ENCODE data around the gene DNASE1L2. TPM values are rescaled to one million over a fixed set of nuclear protein-coding genes. Genes with fewer than 3 reads are reported as not detected.

Gene DNASE1L2
- total and polyA plus RNA-seq, 2 donors (not counting 3 experiments of a cell fraction or from before 2014, with no cell fraction given), result 0.57 to 1.2 TPM

- H4K20me1 ChIP-seq (replicated peaks; ENCODE audit: control insufficient read depth, extremely low read depth, insufficient read depth, low read length), result no peaks in the 10 kb centered on the region
- no peaks in the 10 kb centered on the region for H3K79me2 ChIP-seq (ENCODE audit: control insufficient read depth, insufficient read depth, low read length)
- H3K9me1 ChIP-seq (replicated peaks; ENCODE audit: control insufficient read depth, extremely low read depth, insufficient read depth, low read length), result no peaks in the 10 kb centered on the region
- no peak overlapping the region for H3K9ac ChIP-seq (replicated peaks; ENCODE audit: extremely low read depth, insufficient read depth, low read length)
- BruUV-seq (replicated peaks), result no TSS peak
- intact Hi-C loops (cut with micrococcal nuclease), result loop anchor here (5.0 kb wide), 1 partner anchor 55 kb away; the partner anchor contains the start of gene ECI1
- no peak overlapping the region for H3K4me2 ChIP-seq (ENCODE audit: insufficient read depth, low read length)
- POLR2A ChIA-PET, result no interaction called here
- H3K4me1 ChIP-seq (ENCODE audit: control insufficient read depth, extremely low read depth, insufficient read depth, low read length), result no peaks in the 10 kb centered on the region
- no peaks in the 10 kb centered on the region for H3K9me3 ChIP-seq (replicated peaks; ENCODE audit: control insufficient read depth, insufficient read depth, low read length)
- dilution Hi-C loops (cut with MboI; ENCODE audit: extremely low pct_ligation_motif_present, low sequenced_read_pairs), result no loop called here
- no peak overlapping the region for H2AFZ ChIP-seq (ENCODE audit: low read depth, low read length)
- H3K27ac ChIP-seq (ENCODE audit: insufficient read depth, low read depth, low read length), result no peak overlapping the region
- CTCF ChIA-PET, result no interaction called here
- TF ChIP-seq GATA2 (IDR thresholded peaks at IDR 0.05; ENCODE audit: insufficient read depth, insufficient read length, low read depth, low read length) (no peak), MYC (IDR thresholded peaks at IDR 0.05; ENCODE audit: low read depth, low read length) (no peak), EZH2 (IDR thresholded peaks at IDR 0.05; ENCODE audit: borderline replicate concordance, low read depth, low read length, severe bottlenecking) (no peak), POLR2A (IDR thresholded peaks at IDR 0.05; ENCODE audit: low read depth, low read length) (no peak)
- DNase-seq (ENCODE audit: low read depth, low spot score) (no peak), FAIRE-seq (no peak)
- H3K27me3 ChIP-seq (ENCODE audit: control insufficient read depth in 2 of 2, insufficient read depth in 2 of 2, low read length in 2 of 2), result peaks cover 28 to 39% of the 10 kb centered on the region in 2 experiments
- no peaks in the 10 kb centered on the region for H3K36me3 ChIP-seq (ENCODE audit: control insufficient read depth in 2 of 2, extremely low read depth in 1 of 2, insufficient read depth in 2 of 2, low read length in 2 of 2)
- H3K4me3 ChIP-seq (replicated peaks in 1 of 3; ENCODE audit: insufficient read depth in 1 of 3, low read depth in 1 of 3, low read length in 3 of 3), result no peak overlapping the region
Measured at GRCh38 chr16:2197765-2198164, 38.5 kb upstream of the DNASE1L2 start.

- dilution Hi-C loops (cut with MboI; ENCODE audit: extremely low pct_ligation_motif_present, low sequenced_read_pairs), result no loop called here
- TF ChIP-seq POLR2A (IDR thresholded peaks at IDR 0.05; ENCODE audit: low read depth, low read length) (no peak), MAX (IDR thresholded peaks at IDR 0.05; ENCODE audit: insufficient read depth, insufficient read length) (no peak), POLR2AphosphoS5 (IDR thresholded peaks at IDR 0.05; ENCODE audit: insufficient read depth, low read depth, low read length) (no peak), GATA2 (IDR thresholded peaks at IDR 0.05; ENCODE audit: insufficient read depth, insufficient read length, low read depth, low read length) (no peak), CTCF (IDR thresholded peaks at IDR 0.05; ENCODE audit: extremely low read depth in 1 of 2, insufficient read depth in 1 of 2, low read depth in 1 of 2, low read length in 2 of 2) (no peak), FOS (IDR thresholded peaks at IDR 0.05; ENCODE audit: borderline replicate concordance, insufficient read depth, low read length) (no peak), JUN (IDR thresholded peaks at IDR 0.05; ENCODE audit: borderline replicate concordance, insufficient read depth, insufficient read length, low read depth) (no peak), MYC (IDR thresholded peaks at IDR 0.05; ENCODE audit: low read depth, low read length) (no peak), EZH2 (IDR thresholded peaks at IDR 0.05; ENCODE audit: borderline replicate concordance, low read depth, low read length, severe bottlenecking) (no peak)
- DNase-seq (ENCODE audit: low read depth, low spot score) (no peak), FAIRE-seq (no peak)
- Histone ChIP-seq H3K9me1 (replicated peaks; ENCODE audit: control insufficient read depth, extremely low read depth, insufficient read depth, low read length) (no peaks in the 10 kb centered on the region), H2AFZ (ENCODE audit: low read depth, low read length) (no peak overlapping the region), H3K4me2 (ENCODE audit: insufficient read depth, low read length) (no peak overlapping the region), H3K36me3 (ENCODE audit: control insufficient read depth in 2 of 2, extremely low read depth in 1 of 2, insufficient read depth in 2 of 2, low read length in 2 of 2) (no peaks in the 10 kb centered on the region), H3K27me3 (ENCODE audit: control insufficient read depth in 2 of 2, insufficient read depth in 2 of 2, low read length in 2 of 2) (peaks cover 28 to 39% of the 10 kb centered on the region in 2 experiments), H3K9me3 (replicated peaks; ENCODE audit: control insufficient read depth, insufficient read depth, low read length) (no peaks in the 10 kb centered on the region), H3K4me3 (replicated peaks in 1 of 3; ENCODE audit: insufficient read depth in 1 of 3, low read depth in 1 of 3, low read length in 3 of 3) (no peak overlapping the region), H3K27ac (ENCODE audit: insufficient read depth, low read depth, low read length) (no peak overlapping the region), H3K9ac (replicated peaks; ENCODE audit: extremely low read depth, insufficient read depth, low read length) (no peak overlapping the region), H3K4me1 (ENCODE audit: control insufficient read depth, extremely low read depth, insufficient read depth, low read length) (no peaks in the 10 kb centered on the region), H3K79me2 (ENCODE audit: control insufficient read depth, insufficient read depth, low read length) (no peaks in the 10 kb centered on the region), H4K20me1 (replicated peaks; ENCODE audit: control insufficient read depth, extremely low read depth, insufficient read depth, low read length) (no peaks in the 10 kb centered on the region)
- ChIA-PET CTCF (interaction anchor here (0.5 kb wide), 1 partner anchor 249 kb away, joined by 3 read pairs; no protein-coding TSS in a partner anchor), POLR2A (no interaction called here)
- BruUV-seq (replicated peaks), result no TSS peak
- intact Hi-C loops (cut with micrococcal nuclease), result loop anchor here (5.0 kb wide), 1 partner anchor 54 kb away; the partner anchor contains the start of gene ECI1
Measured at GRCh38 chr16:2198283-2198682, 38.0 kb upstream of the DNASE1L2 start.
